NCI-H345 treated with DMSO at 0.1 percent for 48 hours (cell line): Measurements from ENCODE around the gene DEFB125.
"Not testable (repeated sequence)": the region's sequence is repeated elsewhere in the genome, so short reads cannot be mapped to it uniquely, and the experiment has no call there.

ENCODE experiments used
- DNase-seq: peaks from one replicate; lab custom pipeline; 2025; ENCODE audit not compliant: unreplicated experiment; lab: John Stamatoyannopoulos, UW

Gene DEFB125, protein sequence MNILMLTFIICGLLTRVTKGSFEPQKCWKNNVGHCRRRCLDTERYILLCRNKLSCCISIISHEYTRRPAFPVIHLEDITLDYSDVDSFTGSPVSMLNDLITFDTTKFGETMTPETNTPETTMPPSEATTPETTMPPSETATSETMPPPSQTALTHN

DNA sequence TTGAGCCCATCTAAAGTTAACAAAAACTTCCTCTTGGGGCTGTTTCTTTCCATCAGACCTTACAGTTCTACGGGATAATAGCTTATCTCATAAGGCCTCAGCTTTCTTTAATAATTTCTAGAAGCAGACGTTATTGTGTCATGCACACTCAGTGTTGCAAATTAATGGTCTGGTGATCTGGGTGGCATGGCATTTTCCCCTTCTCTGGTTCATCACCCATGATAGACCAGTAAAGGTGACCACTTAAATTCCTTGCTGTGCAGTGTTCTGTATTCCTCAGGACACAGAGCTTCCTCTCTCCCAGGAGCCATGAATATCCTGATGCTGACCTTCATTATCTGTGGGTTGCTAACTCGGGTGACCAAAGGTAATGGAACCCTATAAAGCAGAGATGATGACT is at the start of gene DEFB125:
DEFB125 (plus strand) TSS at position 272 of the 400 bp plus-strand sequence; CDS start at position 310, 38 bp downstream.
- no peak for DNase-seq

DNA sequence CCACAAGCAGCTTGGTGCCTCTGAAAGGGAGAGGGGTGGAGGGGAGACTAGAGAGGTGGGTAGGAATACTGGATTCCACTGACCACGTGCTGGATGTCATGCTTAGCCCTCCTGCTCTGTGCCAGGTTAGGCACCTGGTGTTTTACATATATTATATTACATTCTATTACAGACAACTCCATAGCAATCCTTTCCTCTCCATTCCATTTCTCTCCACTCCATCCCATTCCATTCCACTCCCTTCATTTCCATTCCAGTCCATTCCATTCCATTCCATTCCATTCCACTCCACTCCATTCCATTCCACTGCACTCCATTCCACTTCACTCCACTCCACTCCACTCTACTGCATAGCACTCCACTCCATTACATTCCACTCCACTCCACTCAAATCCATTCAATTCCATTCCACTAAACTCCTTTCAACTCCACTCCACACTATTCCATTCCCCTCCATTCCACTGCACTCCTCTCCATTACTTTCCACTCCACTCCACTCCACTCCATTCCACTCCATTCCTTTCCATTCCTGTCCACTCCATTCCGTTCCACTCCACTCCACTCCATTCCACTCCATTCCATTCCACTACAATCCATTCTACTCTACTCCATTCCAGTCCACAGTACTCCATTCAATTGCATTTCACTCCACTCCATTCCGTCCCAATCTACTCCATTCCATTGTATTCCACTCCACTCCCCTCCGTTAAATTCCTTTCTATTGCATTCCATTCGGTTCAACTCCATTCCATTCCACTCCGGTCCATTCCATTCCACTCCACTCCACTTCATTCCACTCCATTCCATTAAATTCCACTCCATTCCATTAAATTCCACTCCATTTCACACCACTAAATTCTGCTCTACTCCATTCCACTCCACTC is 27.2 kb upstream of the DEFB125 start:
- no peak for DNase-seq

DNA sequence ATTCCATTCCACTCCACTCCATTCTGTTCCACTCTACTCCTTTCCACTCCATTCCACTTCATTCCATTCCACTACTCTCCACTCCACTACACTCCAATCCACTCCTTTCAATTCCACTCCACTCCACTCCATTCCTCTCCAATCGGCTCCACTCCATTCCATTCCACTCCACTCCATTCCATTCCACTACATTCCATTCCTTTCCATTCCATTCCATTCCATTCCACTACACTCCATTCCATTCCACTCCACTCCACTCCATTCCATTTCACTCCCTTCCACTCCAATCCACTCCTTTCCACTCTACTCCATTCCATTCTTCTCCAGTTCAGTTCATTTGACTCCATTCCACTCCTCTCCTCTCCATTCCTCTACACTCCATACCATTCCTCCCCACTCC is 26.2 kb upstream of the DEFB125 start:
- no peak for DNase-seq

DNA sequence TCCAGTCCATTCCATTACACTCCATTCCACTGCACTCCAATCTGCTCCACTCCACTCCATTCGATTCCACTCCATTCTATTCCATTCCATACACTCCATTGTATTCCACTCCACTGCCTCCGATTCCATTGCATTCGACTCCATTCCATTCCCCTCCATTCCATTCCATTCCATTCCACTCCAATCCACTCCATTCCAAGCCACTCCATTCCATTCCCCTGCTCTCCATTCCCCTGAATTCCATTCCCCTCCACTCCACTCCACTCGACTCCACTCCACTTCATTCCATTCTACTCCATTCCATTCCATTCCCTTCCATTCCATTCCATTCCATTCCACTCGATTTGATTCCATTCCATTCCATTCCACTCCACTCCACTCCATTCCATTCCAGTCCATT is 25.7 kb upstream of the DEFB125 start:
- DNase-seq, result no peak

DNA sequence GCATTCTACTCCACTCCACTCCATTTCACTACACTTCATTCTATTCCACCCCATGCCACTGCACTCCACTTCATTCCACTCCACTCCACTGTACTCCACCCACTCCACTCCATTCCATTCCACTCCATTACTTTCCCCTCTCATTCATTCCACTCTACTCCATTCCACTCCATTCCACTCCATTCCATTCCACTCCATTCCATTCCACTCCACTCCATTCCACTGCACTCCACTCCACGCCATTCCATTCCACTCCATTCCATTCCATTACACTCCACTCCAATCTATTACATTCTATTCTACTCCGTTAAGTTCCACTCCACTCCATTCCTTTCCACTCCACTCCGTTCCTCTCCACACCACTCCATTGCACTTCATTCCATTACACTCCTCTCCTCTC is 25.0 kb upstream of the DEFB125 start:
- DNase-seq, result no peak

DNA sequence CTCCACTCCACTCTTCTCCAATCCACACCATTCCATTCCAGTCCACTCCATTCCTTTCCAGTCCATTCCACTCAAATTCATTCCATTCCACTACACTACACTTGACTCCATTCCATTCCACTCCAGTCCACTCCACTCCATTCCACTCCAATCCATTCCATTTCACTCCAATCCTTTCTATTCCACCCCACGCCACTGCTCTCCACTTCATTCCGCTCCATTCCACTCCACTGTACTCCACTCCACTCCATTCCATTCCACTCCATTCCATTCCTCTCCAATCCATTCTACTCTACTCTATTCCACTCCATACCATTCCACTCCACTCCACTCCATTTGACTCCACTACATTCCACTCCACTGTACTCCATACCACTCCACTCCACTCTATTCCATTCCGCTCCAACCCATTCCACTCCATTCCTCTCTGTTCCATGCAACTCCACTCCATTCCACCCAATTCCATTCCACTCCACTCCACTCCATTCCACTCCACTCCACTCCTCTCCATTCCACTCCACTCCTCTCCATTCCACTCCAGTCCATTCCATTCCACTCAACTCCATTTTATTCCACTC is 23.4 kb upstream of the DEFB125 start:
- no peak for DNase-seq

DNA sequence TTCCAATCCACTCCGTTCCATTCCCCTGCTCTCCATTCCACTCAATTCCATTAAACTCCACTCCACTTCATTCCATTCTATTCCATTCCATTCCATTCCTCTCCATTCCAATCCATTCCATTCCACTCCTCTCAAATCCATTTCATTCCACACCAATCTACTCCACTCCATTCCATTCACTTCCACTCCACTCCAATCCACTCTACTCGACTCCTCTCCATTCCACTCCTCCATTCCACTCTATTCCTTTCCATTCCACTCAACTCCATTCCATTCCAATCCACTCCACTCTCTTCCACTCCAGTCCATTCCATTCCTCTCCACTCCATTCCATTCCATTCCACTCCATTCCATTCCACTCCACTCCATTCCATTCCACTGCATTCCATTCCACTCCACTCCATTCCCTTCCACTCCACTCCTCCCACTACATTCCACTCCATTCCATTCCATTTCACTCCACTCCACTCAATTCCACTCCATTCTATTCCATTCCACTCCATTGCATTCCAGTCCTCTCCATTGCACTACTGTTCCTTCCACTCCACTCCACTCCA is 22.6 kb upstream of the DEFB125 start:
- no peak for DNase-seq

DNA sequence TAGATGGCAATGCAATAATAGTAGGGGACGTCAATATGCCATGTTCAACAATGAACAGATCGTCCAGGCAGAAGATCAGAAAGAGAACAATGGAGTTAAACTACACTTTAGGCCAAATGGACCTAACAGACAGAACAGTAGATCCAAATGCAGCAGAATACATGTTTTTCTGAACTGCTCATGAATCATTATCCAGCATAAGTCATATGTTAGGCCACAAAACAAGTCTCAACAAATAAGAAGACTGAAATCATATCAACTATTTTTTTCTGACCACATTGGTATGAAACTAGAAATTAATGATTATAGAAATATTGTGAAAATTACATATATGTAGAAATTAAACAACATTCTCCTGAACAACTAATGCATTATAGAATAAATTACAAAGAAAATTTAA is 10.2 kb upstream of the DEFB125 start:
- DNase-seq, result no peak

DNA sequence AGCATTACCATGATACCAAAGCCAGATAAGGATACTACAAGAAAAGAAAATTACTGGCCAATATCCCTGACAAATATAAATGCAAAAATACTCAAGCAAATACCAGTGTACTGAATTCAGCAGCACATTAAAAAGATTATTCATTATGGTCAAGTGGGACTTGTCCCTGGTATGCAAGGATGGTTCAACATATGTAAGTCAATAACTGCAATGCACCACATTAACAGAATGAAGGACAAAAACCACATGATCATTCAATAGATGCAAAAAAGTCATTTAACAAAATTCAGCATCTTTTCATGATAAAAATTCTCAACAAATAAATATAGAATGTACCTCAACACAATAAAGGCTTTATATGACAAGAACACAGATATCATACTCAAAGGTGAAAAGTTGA is 9.1 kb upstream of the DEFB125 start:
- no peak for DNase-seq

DNA sequence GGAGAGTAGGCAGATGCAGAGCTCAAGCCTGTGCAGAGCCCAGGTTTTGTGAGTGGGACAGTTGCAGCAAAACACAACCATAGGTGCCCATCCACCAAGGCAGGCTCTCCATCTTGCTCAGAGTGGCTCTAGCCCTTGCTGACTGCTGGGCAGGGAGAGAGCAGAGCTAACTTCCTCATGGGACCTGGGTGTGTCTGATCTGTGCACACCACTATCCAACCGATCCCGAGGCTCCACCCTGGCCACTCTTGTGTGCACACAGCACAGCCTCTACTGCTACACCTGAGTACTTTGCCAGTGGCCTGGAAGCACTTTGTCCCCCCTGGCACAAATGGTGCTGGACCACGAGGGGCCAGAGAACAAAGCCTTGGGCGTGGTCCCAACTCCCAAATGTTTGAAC is 7.9 kb upstream of the DEFB125 start:
- no peak for DNase-seq

DNA sequence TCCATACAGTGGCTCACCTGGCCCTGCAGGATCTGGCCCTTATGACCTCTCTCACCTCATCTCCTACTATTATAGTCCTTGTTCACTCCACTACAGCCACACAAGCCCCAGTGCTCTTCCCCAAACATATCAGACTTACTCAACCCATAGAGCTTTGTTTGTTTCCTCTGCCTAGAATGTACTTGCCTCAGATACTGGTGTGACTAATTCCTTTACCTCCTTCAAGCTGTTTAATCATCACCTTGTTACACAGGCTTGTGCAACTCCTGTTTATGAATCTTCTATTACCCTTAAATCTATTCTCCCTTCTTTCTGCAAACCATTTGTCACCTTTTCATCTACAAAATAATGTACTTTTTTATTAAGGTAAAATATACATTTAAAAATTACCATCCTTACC is 3.2 kb downstream of the DEFB125 start:
- no peak for DNase-seq

DNA sequence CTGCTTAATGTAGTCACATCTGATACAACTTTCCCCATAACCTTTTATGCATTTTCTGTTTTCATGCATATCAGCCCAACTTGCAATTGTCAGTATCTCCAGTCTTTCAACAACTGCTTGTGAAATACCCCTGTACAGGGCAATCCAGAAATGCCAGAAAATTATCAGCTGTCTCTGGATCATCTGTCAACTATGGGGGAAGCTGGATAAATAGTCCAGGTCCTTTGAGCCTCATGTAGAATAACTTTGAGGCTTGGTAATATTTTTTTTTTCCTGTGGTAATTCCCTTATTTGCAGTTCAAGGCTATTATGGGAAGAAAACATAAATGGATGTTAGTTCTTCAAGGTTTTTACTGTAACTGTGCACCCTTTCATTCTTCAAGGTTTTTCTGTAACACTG is 6.2 kb downstream of the DEFB125 start:
- no peak for DNase-seq

DNA sequence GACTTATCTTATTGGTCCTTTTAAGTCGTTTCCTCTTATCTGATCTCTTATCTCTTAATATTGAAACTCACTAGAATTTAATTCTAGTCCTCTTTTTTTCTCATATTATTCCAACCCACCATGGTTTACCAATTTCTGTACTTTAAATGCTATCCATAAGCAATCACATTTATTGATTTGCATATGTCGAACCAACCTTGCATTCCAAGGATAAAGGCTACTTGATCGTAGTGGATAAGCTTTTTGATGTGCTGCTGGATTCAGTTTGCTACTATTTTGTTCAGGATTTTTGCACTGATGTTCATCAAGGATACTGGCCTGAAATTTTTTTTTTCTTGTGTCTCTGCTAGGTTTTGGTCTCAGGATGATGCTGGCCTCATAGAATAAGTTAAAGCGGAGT is 7.7 kb downstream of the DEFB125 start:
- no peak for DNase-seq

DNA sequence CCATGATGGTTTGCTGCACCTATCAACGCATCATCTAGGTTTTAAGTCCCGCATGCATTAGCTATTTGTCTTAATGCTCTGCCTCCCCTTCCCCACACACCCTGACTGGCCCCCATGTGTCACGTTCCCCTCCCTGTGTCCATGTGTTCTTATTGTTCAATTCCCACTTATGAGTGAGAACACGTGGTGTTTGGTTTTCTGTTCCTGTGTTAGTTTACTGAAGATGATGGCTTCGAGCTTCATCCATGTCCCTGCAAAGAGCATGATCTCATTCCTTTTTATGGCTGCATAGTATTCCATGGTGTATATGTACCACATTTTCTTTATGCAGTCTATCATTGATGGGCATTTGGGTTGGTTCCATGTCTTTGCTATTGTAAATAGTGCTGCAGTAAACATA is 10.2 kb downstream of the DEFB125 start:
- not testable (repeated sequence) for DNase-seq

DNA sequence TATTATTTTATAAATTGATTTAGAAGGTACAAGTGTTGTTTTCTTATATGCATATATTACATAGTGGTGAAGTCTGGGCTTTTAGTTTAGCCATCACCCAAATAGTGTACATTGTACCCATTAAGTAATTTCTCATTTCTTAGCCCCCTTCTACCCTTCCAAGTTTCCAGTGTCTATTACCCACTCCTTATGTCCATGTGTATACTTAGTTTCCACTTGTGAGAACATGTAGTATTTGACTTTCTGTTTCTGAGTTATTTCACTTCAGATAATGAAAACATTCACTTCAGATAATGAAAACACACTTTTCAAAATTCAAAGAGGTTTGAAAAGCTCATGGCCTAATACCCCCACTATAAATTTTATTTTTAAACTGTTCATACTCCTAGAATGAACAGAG is 14.5 kb downstream of the DEFB125 start:
- no peak for DNase-seq

DNA sequence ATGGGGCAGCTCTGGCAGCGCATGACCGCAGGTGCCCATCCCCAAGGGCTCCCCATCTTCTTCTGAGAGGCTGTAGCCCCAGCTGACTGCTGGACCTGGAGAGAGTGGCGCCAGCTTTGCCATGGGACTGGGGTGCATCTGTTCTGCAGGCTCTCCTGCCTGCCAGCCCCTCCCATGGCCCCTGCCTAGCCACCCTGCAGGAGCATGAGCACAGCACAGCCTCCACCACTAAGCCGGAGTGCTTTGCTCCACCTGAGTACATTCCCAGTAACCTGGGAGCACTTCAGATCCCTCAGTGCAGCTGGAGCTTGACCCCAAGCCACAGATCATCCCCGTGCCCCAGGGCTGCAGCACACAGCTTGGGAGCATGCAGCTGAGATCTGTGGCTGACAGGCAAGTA is 16.0 kb downstream of the DEFB125 start:
- no peak for DNase-seq

DNA sequence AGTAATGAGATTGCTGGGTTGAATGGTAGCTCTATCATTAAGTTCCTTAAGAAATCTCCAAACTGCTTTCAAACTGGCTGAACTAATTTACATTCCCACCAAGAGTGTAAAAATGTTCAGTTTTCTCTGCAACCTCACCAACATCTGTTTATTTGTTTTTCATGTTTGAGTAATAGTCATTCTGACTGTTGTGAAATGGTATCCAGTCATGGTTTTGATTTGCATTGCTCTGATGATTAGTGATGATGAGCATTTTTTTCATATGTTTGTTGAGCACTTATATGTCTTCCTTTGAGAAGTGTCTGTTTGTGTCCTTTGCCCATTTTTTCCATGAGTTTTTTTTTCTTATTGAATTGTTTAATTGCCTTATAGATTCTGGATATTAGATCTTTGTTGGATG is 24.9 kb downstream of the DEFB125 start:
- DNase-seq, result no peak

DNA sequence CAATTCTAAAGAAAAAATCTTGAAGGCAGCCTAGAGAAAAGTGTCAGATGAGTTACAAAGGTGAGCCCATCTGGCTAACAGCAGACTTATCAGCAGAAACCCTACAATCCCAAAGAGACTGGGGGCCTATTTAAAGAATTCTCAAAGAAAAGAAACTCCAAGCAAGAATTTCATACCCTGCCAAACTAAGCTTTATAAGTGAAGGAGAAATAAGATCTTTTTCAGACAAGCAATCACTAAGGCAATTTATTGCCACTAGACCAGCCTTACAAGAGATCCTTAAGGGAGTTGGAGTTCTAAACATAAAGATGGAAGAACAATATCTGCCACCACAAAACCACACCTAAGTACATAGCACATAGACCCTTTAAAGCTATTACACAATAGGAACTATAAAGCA is 30.0 kb downstream of the DEFB125 start:
- no peak for DNase-seq

DNA sequence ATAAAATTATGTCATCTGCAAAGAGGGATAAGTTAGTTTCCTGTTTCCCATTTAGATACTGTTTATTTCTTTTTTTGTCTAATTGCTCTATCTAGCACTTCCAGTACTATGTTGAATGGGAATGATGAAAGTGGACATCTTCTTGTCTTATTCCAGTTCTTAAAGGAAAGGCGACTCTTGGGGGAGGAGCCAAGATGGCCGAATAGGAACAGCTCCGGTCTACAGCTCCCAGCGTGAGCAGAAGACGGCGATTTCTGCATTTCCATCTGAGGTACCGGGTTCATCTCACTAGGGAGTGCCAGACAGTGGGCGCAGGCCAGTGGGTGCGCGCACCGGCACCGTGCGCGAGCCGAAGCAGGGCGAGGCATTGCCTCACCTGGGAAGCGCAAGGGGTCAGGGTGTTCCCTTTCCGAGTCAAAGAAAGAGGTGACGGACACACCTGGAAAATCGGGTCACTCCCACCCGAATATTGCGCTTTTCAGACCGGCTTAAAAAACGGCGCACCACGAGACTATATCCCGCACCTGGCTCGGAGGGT is 42.4 kb downstream of the DEFB125 start:
- not testable (repeated sequence) for DNase-seq

DNA sequence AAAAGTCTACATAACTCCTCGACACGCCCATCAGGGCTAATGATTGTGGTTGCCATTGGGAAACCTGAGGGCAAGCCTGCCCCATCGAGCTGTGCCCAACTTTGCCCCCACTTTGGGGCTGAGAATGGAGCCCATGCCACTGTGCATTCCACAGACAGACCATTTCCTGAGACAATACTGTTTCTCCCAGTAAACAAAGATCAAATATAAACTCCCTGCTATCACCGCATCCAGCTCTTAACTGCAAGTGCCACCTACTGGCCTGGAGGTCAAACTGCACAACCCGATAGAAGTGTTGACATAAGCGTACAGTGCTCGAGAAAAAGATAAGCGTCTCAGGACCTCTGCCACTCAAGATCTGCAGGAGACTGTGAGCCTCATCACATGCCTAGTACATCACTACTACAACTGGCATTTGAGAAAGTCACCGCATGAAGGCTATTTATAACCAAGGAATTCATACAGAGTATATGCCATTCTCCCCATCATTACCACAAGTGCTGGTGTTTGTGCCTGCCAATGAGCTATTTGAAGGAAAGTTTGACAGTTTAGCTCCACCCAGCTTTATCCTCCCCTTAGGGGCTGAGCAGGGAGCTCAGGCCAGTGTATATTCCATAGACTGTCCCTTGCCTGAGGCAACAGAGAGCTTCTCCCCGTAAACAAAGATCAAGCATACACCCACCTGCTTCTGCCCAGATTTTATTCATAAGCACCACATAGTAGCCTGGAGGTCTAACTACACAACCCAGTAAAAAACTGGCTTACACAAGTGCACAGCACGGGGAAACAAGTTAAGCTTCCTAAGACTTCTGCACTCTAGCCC is 50.4 kb downstream of the DEFB125 start:
- no peak for DNase-seq

DNA sequence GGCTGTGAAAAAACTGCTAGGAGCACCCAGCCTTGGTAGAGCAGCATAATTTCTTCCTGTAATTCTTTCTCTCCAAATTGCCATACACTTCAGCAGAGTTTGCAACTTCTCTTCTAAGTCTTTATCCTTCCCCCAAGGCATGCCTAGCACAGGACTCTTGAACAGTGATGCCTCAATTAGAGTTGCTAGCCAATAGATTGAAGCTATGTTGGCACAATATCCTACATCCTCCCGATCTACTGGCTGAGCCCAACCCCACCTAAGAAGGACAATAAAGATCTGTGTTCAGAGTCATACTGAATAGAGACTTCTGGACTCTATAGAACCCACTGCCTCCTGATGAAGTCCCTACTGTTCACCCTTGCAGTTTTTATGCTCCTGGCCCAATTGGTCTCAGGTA is 54.8 kb downstream of the DEFB125 start, which contains the start of gene DEFB126:
DEFB126 (plus strand) TSS at position 301 of the 400 bp plus-strand sequence; CDS start at position 340, 39 bp downstream.
- no peak for DNase-seq
